GM19395 (cell line): ENCODE results near the gene H2AZ2.
"Not testable (repeated sequence)": the region's sequence is repeated elsewhere in the genome, so short reads cannot be mapped to it uniquely, and the experiment has no call there.

Source experiments
- ATAC-seq: cut with Tn5 transposase; IDR thresholded peaks from one replicate; pipeline ENCODE4 v1.9.1; 2021; ENCODE audit warnings: mild to moderate bottlenecking, moderate library complexity; ENCODE audit not compliant: unreplicated experiment

Gene H2AZ2

DNA sequence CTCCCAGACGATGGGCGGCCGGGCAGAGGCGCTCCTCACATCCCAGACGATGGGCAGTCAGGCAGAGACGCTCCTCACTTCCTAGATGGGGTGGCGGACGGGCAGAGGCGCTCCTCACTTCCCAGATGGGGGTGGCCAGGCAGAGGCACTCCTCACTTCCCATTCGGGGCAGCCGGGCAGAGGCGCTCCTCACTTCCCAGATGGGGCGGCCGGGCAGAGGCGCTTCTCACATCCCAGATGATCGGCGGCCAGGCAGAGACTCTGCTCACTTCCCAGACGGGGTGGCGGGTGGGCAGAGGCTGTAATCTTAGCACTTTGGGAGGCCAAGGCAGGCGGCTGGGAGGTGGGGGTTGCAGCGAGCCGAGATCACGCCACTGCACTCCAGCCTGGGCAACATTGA is 24.0 kb upstream of the H2AZ2 start:
- not testable (repeated sequence) for ATAC-seq

DNA sequence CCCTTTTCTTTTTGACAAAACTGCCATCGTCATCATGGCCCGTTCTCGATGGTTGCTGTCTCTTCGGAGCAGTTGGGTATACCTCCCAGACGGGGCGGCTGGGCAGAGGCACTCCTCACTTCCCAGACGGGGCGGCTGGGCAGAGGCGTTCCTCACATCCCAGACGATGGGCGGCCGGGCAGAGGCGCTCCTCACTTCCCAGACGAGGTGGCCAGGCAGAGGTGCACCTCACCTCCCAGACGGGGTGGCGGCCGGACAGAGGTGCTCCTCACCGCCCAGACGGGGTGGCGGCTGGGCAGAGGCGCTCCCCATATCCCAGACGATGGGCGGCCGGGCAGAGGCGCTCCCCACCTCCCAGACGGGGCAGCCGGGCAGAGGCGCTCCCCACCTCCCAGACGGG is 22.9 kb upstream of the H2AZ2 start:
- ATAC-seq, result not testable (repeated sequence)

DNA sequence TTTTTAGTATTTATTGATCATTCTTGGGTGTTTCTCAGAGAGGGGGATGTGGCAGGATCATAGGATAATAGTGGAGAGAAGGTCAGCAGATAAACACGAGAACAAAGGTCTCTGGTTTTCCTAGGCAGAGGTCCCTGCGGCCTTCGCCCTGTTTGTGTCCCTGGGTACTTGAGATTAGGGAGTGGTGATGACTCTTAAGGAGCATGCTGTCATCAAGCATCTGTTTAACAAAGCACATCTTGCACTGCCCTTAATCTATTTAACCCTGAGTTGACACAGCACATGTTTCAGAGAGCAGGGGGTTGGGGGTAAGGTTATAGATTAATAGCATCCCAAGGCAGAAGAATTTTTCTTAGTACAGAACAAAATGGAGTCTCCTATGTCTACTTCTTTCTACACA is 22.4 kb upstream of the H2AZ2 start:
- not testable (repeated sequence) for ATAC-seq

DNA sequence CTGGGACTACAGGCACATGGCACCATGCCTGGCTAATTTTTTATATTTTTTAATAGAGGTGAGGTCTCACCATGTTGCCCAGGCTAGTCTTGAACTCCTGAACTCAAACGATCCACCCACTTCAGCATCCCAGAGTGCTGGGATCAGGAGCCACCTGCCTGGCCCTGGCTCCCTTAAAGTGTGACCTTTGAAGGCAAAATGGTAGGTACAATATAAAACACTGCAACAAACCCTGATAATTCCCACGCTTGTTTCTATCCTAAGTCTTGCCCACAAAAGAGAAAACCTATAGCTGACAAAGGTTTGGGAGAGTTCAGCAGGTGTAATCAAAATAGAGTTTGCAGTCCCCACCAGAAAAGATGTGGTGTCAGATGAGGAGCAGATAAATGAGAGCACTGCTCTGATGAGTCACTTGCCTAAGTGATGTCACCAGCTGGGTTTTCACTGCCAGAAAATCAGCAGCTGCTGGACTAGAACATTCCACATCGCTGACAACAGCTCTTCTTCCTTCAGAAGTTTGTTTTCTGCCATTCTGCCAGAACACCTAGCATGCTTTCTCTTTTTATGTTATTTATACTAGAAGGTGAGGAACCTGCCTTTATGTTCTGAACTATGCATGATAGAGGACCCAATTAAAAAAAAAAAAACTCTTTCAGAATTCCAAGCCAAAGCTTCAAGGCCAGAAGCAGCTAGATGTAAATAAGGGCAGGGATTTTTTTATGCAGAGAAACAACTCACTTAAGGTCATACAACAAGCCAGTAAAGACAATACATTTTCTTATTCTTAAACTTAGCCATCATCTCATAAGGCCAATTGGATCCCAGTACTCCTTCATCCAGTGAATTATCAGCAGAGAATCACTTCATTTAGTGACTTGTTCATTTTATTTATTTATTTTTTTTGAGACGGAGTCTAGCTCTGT is 19.4 kb upstream of the H2AZ2 start:
- ATAC-seq, result no peak

DNA sequence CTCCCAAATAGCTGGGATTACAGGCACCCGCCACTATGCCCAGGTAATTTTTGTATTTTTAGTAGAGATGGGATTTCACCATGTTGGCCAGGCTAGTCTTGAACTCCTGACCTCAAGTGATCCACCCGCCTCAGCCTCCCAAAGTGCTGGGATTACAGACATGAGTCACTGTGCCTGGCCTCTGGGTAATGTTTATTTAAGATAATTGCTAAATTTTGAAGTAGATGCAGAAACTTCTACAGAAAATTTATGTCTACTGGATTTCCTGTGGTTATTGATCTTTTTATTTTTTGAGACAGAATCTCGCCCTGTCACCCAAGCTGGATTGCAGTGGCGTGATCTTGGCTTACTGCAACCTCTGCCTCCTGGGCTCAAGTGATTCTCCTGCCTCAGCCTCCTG is 14.1 kb upstream of the H2AZ2 start:
- ATAC-seq, result not testable (repeated sequence)

DNA sequence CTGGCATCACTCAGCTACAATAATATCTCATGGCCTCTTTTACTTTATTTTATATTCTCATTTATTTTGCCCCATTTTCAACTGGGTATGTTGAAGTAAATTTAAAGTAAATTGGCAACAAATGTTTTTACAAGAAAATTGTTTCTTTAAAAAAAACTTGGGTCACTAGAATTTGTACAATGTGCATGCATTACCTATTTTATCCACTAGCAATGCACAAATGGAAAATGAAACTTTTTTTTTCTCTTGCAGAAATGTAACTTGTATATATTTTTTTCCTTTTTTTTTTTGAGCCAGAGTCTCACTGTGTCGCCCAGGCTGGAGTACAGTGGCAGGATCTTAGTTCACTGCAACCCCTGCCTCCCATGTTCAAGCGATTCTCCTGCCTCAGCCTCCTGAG is 10.3 kb upstream of the H2AZ2 start:
- no peak for ATAC-seq

DNA sequence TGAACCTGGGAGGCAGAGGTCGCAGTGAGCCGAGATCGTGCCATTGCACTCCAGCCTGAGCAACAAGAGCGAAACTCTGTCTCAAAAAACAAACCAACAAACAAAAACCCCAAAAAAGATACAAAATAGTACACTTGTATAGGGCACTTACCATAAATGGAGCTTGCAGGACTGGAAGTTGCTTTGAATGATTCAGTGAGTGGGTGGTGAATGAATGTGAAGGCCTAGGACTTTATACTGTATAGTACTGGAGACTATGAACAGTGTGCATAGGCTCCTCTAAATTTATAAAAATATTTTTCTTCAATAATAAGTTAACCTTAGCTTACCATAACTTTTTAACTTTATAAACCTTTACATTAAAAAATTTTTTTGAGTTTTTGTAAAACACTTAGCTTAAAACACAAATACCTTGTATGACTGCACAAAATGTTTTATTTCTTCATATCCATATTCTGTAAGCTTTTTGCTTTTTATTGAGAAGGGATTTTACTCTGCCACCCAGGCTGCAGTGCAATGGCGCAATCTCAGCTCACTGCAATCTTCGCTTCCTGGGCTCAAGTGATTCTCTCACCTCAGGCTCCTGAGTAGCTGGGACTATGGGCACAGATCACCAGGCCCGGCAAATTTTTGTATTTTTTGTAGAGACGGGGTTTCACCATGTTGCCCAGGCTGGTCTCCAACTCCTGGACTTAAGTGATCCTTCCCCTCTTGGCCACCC is 6.9 kb upstream of the H2AZ2 start:
- no peak for ATAC-seq

DNA sequence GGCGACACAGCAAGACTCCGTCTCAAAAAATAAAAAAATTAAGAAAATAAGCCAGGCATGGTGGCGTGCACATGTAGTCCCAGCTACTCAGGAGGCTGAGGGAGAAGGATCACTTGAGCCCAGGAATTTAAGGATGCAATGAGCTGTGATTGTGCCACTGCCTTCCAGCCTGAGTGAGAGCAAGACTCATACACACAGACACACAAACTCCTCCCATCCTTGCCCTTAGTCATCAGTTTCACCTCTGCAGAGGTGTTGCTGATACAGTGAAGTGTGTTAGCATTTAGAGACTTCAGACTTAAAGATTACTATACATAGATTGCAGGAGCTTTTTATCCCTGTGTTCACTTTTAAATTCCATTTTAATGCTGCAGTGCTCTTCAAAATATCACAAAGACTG is 5.5 kb upstream of the H2AZ2 start:
- no peak for ATAC-seq

DNA sequence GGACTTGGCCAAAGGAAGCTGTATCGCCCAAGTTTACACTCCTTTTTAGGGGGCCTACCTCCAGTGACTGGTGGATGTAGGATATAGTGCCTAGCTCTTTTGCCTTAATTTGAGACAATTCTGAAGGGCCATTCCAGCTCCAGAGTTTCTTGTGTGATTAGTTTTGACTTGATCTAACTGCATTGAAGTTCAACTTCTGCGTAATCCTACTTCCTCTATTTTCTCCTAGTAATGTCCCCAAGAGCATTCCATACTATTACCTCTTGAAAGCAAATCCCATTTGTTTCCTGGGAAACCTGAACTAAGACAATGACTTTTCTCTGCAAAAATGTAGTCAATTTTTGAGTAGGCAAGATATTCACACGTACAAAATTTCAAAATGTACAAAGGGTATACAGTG is 4.7 kb upstream of the H2AZ2 start:
- no peak for ATAC-seq

DNA sequence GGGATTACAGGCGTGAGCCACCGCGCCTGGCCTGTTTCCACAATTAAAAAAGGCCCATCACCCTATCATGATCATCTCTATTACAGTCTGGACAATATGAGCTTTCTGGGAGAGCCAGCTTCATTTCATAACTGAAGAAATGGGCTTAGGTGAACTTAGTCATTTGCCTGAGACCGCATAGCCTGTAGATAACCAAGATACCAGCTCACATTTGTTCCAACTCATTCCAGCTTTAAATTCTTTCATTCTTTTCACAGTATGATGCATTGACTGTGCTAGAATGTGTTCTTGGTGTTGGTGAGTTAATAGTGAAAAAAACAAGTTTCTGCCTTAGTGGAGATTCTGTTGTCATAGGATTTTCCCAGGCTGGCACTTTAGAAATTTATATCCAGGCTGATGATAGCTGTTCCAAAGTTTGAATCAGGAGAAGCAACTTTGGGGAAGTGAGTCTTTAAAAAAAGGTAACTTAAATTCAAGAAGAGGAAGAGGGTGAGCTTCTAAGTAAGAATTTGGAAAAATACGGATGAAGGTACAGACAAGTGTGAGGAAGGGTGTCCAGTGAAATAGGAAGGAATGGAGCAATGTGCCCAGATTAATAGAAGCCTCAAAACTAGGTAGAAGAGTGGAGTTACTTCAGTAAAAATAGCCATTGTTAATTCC is 2.1 kb upstream of the H2AZ2 start:
- no peak for ATAC-seq

DNA sequence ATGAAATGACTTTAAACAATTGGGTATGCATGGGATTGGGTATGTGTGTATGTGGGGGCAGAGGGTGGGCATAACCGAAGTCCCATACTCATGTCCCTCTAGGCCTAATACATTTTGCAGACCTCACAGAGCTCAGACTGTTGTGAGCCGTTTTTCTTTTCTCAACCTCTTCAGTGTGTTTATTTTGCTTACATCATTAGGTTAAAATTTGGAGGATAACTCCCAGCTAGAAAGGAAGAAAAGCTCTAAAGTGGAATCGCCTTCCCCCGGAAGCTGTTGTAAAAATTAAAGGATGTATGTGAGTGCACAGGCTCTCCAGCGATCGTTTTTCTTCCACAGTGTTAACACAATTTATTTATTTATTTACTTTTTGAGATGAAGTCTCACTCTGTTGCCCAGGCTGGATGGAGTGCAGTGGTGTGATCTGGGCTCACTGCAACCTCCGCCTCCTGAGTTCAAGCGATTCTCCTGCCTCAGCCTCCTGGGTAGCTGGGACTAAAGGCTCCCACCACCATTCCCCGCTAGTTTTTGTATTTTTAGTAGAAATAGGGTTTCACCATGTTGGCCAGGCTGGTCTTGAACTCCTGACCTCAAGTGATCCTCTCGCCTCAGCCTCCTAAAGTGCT is 1.5 kb upstream of the H2AZ2 start:
- ATAC-seq, result no peak

DNA sequence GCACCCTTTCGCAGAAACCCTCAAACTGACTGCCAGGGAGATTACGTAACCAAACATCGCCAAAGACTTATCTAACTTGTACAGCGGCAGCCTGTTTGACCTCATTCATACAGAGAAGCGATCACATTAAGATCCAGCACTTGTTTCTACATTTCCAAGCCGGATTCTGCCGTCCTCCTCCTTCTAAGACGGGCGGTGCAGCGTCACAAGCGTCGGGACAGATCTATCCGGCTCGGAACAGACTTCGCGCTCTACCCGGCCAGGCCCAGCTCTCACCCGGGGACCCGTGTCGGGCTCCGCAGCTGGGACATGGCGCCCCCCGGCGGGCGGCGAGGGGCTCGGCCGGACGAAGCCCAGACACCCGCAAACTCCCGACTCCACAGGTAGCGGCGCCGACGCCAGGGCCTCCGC is 373 bp downstream of the H2AZ2 start:
- ATAC-seq, result peak; percentile 70

DNA sequence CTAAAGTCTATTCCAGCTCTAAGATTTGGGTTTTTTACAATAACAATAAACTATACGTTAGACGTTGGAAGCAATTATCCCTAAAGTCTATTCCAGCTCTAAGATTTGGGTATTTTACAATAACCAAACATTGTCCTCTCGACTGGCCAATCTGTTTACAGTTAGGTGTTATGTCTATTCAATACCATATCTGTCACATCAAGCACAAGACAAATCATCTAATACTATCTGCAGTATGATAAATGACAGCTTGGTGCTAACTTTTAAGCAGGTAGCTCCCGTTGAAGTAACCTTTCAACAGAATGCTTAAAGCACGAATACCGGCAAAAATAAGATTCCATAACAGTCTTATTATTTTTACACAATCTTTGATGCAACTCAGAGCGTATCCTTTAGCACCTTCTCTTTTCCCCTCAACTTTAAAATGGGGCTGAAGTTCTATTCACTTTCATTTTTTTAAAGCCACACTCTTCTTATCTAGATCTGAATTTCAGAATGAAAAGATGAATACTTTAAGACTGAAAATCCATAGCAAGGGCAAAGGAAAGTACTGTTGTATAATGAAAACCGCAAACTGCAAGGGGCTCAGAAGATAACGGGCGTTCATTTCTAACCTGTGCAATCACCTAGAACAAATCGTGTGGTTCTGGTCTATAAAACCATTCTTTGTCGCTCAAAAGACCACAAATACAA is 925 bp downstream of the H2AZ2 start:
- ATAC-seq, result no peak

DNA sequence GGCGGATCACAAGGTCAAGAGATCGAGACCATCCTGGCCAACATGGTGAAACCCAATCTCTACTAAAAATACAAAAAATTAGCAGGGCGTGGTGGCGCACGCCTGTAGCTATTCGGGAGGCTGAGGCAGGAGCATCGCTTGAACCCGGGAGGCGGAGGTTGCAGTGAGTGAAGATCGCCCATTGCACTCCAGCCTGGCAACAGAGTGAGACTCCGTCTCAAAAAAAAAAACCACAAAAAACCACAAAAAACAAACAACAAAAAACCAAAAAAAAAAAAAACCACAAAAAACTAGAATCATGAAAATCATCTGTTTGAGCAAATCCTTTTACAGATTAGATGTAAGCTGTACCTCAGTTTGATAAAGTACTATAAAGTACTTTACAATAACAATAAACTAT is 1.5 kb downstream of the H2AZ2 start:
- ATAC-seq, result not testable (repeated sequence)

DNA sequence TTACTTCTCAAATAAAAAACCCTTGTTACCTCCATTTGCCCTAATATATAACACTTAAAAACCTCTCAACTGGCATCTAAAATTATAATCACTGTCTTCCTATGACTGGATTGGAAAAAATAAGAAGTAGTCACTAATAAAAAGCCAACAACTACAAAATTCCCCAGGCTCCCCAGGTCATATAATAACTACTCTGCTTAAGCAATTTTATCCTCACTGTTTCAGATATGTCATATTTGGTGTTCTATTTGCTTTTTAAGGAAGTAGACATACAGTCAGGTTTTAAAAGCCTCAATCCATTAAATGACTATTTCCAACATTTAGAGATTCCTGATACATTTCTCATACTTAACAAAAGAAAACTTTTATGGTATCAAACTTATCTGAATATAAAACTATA is 2.4 kb downstream of the H2AZ2 start:
- ATAC-seq, result no peak

DNA sequence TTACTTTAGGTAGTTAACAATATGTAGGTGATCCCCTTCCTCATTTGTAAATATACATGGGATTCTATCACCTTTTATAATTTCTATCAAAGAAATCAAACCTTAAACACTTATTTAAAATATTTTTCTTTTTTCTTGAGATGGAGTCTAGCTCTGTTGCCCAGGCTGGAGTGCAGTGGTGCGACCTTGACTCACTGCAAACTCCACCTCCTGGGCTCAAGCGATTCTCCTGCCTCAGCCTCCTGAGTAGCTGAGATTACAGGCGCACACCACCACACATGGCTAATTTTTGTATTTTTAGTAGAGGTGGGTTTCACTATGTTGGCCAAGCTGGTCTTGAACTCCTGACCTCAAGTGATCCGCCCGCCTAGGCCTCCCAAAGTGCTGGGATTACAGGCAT is 4.4 kb downstream of the H2AZ2 start:
- ATAC-seq, result not testable (repeated sequence)

DNA sequence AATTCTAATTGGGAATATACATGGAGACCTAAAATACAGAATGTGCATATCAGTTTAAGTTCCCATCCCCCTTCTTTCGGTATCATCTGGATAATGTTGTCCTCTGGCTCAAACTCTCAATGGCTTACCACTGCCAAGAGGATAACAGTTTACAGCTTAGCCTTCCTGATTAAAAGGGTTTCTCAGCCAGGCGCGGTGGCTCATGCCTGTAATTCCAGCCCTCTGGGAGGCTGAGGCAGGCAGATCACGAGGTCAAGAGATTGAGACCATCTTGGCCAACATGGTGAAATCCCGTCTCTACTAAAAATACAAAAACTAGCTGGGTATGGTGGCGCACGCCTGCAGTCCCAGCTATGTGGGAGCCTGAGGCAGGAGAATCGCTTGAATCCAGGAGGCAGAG is 5.2 kb downstream of the H2AZ2 start:
- ATAC-seq, result not testable (repeated sequence)

DNA sequence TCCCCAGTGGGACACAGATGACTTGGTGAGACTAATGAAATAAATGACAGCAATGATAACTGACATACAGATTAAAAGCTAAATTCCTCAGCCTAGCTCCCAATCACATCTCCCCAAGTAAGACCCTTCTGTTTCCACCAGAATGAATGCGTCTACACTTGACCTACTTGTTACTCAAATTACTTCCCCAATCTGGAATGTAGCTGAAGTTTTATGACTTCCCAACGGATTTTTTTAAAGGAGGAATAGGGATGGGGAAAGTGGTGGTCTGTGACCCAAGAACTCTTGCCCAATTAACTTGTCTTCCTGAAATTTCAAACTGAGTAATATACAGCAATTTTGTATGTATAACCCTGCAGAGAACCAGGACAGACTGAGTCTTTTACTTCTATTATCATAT is 9.1 kb downstream of the H2AZ2 start:
- ATAC-seq, result no peak

DNA sequence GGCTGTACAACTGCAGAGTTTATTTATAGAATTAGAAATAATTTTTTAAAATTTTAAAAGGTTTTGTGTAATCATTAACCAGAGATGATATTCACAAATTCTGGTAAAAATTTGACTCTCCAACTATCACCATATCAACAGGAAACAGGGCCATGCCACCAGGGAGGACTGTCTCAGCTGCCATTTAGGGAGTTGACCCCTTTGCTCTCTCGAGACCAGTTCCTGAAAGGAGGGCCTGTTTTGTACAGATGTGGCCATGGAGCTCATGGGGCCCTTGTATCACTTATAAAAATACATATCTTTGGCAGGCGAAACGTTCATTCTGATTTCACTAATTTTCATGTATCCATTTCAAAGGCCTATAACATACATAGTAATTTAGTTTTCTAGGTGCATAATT is 20.3 kb downstream of the H2AZ2 start:
- no peak for ATAC-seq

DNA sequence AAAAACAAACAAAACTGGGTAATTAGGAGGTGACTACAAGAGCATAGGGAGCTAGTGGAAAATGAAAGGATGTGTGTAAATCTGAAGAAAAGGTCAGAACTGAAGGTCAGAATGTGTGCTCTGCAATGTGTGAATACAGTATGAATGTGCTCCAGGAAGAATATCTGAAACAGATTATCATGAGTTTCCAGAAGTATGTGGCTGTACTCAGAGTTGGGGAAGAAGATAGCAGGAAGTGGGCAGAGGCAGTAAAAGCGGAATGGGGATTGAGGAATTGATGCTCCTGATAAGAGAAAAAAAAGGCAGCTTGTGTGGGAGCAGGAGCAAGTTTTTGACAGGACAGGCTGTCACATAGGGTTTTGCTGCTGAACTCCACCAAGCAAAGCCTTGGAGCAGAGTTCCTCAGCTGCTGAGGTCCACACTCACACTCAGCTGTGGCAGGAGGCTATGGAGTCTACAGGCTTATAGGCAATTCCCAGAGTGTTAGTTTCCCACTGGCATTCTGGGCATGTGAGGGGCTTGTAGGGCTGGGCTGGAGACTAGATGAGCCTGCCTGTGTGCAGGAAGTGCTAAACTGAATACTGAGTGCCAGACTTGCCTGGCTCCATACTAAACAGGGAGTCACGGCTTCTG is 22.9 kb downstream of the H2AZ2 start:
- ATAC-seq, result no peak
